A673 (cell line): ENCODE measurements around the gene PROZ. TPM values are rescaled to one million over a fixed set of nuclear protein-coding genes. Genes with fewer than 3 reads are reported as not detected.

Source experiments
- BruUV-seq: library from RNA; stranded (reverse); fragments of 400-500 nt; replicated peaks from 2 replicates; lab custom pipeline; 2021; lab: Mats Ljungman, UMichigan
- CTCF ChIA-PET: fragments of 300-600 bp; sonication (Branson Sonifier 250); formaldehyde crosslinking; loops from one replicate; lab custom pipeline; 2022; ENCODE audit warnings: antibody characterized with exemption; lab: Charles Lee
- POLR2A ChIA-PET: fragments of 300-600 bp; sonication (Branson Sonifier 250); formaldehyde crosslinking; loops from one replicate; lab custom pipeline; 2022; ENCODE audit warnings: antibody characterized with exemption; ENCODE audit not compliant: low non-redundant PET; lab: Charles Lee
- DNase-seq: peaks from one replicate; pipeline ENCODE4 v3.0.0-alpha.2; 2015; ENCODE audit warnings: low spot score
- H3K27ac ChIP-seq: fragments of 200-600 bp; sonication (generic); 2 replicates; pipeline ENCODE4 v1.5.1; 2016; ENCODE audit warnings: mixed run types, low read depth, mild to moderate bottlenecking, mixed read lengths, antibody characterized with exemption, low read length; ENCODE audit not compliant: poor library complexity, severe bottlenecking
- H3K27me3 ChIP-seq: fragments of 200-600 bp; sonication (generic); replicated peaks from 2 replicates; pipeline ENCODE4 v1.6.1; 2017; ENCODE audit warnings: mixed run types, low read depth, mild to moderate bottlenecking, mixed read lengths, antibody characterized with exemption, low read length; ENCODE audit not compliant: insufficient read depth, poor library complexity
- H3K36me3 ChIP-seq: fragments of 200-600 bp; sonication (generic); 2 replicates; pipeline ENCODE4 v1.6.1; 2016; ENCODE audit warnings: mixed run types, mild to moderate bottlenecking, mixed read lengths, antibody characterized with exemption, low read length; ENCODE audit not compliant: insufficient read depth, poor library complexity, severe bottlenecking
- H3K4me1 ChIP-seq: fragments of 200-600 bp; sonication (generic); 2 replicates; pipeline ENCODE4 v1.6.1; 2017; ENCODE audit warnings: mixed run types, mild to moderate bottlenecking, mixed read lengths, antibody characterized with exemption, low read length; ENCODE audit not compliant: insufficient read depth, poor library complexity, severe bottlenecking
- H3K4me3 ChIP-seq: fragments of 200-600 bp; sonication (generic); 2 replicates; pipeline ENCODE4 v1.5.1; 2016; ENCODE audit warnings: low read depth, mixed run types, mild to moderate bottlenecking, mixed read lengths, low read length; ENCODE audit not compliant: poor library complexity, severe bottlenecking
- H3K9me3 ChIP-seq: fragments of 200-600 bp; sonication (generic); 2 replicates; pipeline ENCODE4 v1.6.1; 2016; ENCODE audit warnings: mixed run types, low read depth, mild to moderate bottlenecking, mixed read lengths, antibody characterized with exemption, low read length; ENCODE audit not compliant: poor library complexity, severe bottlenecking
- EZH2 ChIP-seq: fragments of 200-600 bp; sonication (generic); IDR thresholded peaks from 2 replicates; pipeline ENCODE4 v1.6.1; 2017; ENCODE audit warnings: borderline replicate concordance, low read depth, mild to moderate bottlenecking, mixed read lengths, antibody characterized with exemption, low read length; ENCODE audit not compliant: poor library complexity, severe bottlenecking
- intact Hi-C: fragments of 100-400 bp; cut with micrococcal nuclease; formaldehyde crosslinking; loops from one replicate; pipeline ENCODE4 v1.10.0; 2022; ENCODE audit not compliant: unreplicated experiment
- total RNA-seq: library from RNA; stranded (reverse); gene quantifications from 2 replicates; pipeline ENCODE4 v1.2.3, GENCODE V29; 2021
- TF ChIP-seq, protein P1 (sequence below): fragments of 300-800, 200-600 bp; sonication (generic); conservative IDR thresholded peaks from 2 replicates; pipeline ENCODE4 v1.5.1; 2017; ENCODE audit warnings: low read depth, mild to moderate bottlenecking, antibody characterized with exemption, low read length, moderate library complexity, mixed read lengths

The PROZ gene
- total RNA-seq, 1 experiment from 2014 or later: not detected

DNA sequence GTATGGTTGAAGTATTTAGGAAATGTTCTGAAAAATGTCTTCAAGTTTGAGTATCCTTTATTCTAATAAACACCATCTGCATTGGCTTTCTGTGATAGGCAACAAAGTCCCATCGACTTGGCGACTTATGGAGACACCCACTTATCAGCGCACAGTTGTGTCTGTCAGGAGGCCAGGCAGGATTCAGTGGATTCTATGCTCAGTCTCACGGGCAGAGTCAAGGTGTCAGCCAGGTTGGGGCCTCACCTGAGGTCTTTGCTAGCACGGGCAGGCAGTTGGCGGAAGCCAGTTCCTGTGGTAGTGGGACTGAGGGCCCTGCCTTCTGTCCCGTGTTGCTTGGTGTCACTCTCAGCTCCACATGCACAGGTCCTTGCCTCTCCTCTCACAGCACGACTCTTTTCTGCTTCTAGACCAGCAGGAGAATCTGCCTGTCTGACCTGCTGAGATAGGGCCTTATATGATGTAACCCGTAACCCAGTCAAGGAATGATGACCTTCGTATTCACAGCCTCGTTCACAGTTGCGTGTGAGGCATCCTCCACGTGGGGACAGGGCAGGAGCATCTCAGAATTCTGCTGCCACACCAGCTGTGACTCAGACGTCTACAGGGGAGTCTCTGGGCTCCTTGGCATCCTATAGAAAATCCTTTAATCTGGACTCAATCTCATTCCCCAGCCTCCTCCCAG lies 61.0 kb downstream of the PROZ start:
- H3K27me3 ChIP-seq: no peaks in the 10 kb centered on the region
- peaks cover 23% of the 10 kb centered on the region for H3K4me1 ChIP-seq
- ChIA-PET POLR2A (no interaction called here), CTCF (no interaction called here)
- H3K4me3 ChIP-seq: no peak overlapping the region
- peaks cover 18% of the 10 kb centered on the region for H3K36me3 ChIP-seq
- TF ChIP-seq, protein P1, sequence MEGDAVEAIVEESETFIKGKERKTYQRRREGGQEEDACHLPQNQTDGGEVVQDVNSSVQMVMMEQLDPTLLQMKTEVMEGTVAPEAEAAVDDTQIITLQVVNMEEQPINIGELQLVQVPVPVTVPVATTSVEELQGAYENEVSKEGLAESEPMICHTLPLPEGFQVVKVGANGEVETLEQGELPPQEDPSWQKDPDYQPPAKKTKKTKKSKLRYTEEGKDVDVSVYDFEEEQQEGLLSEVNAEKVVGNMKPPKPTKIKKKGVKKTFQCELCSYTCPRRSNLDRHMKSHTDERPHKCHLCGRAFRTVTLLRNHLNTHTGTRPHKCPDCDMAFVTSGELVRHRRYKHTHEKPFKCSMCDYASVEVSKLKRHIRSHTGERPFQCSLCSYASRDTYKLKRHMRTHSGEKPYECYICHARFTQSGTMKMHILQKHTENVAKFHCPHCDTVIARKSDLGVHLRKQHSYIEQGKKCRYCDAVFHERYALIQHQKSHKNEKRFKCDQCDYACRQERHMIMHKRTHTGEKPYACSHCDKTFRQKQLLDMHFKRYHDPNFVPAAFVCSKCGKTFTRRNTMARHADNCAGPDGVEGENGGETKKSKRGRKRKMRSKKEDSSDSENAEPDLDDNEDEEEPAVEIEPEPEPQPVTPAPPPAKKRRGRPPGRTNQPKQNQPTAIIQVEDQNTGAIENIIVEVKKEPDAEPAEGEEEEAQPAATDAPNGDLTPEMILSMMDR: no peak
- no peak for TF ChIP-seq EZH2
- no TSS peak for BruUV-seq
- H3K27ac ChIP-seq: no peak overlapping the region
- H3K9me3 ChIP-seq: no peaks in the 10 kb centered on the region
- intact Hi-C loops: no loop called here
- DNase-seq: no peak

DNA sequence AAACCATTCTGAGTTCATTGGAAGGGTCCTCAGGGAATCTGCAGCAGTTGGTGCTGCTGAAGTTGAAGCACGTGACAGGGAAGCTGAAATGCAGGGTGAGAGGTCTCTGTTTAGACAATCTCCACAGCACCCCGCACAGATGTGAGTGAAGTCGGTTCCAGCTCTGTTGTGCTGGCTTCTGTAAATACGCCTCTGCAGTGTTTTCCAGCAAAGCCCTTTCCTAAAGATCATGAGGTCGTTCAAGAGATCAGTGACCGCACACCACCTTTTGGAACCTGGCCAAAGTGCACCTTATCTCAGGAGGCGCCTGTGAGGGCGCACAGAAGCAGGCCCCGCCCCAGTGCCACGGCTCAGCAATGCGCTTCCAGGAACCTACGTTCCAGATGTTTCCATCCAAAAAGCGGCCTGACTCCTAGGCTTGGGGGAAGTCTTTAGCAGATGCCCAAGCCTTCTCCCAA lies 61.7 kb downstream of the PROZ start:
- POLR2A ChIA-PET: no interaction called here

DNA sequence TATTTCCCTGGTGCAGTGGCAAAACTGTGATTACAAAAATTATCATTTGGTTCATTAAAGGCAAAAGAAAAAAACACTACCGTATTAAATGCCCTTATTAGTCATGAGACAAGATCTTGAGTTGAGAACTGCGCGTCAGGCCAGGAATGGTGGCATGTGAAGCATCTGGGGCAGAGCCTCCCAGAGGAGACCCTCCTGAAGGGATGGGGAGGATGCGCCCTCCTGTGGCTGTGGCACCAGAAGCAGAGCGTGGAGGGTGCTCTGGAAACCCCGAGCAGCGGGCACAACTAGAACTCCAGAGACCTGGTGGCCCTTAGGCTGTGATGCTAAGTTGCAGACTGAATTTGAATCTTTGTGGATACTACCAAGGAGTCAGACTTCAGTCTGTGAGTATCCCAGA lies 62.4 kb downstream of the PROZ start:
- ChIA-PET CTCF (no interaction called here), POLR2A (no interaction called here)
- peaks cover 30% of the 10 kb centered on the region for H3K36me3 ChIP-seq
- no peaks in the 10 kb centered on the region for H3K27me3 ChIP-seq
- no TSS peak for BruUV-seq
- H3K4me1 ChIP-seq: peaks cover 16% of the 10 kb centered on the region
- DNase-seq: no peak
- TF ChIP-seq, protein P1: peak; percentile 47
- no peak for TF ChIP-seq EZH2
- H3K9me3 ChIP-seq: no peaks in the 10 kb centered on the region
- no peak overlapping the region for H3K27ac ChIP-seq
- H3K4me3 ChIP-seq: no peak overlapping the region
- intact Hi-C loops: no loop called here

More for the DNA sequence above, 61.7 kb downstream of the PROZ start:
- Histone ChIP-seq H3K27me3 (no peaks in the 10 kb centered on the region), H3K9me3 (no peaks in the 10 kb centered on the region), H3K27ac (no peak overlapping the region), H3K4me1 (peaks cover 23% of the 10 kb centered on the region), H3K4me3 (no peak overlapping the region), H3K36me3 (peaks cover 23% of the 10 kb centered on the region)
- no peak for DNase-seq
- CTCF ChIA-PET: no interaction called here
- no peak for TF ChIP-seq EZH2
- TF ChIP-seq, protein P1: no peak
- intact Hi-C loops: no loop called here
- BruUV-seq: no TSS peak

Other genes starting within 250 kb of the PROZ start
- 7.0 and 9.5 TPM in 2 replicates for gene MCF2L, start 189.4 kb upstream of the PROZ start, total RNA-seq
- not detected in 2 replicates for gene F7, start 52.9 kb upstream of the PROZ start, total RNA-seq
- gene F10, start 35.8 kb upstream of the PROZ start, total RNA-seq: not detected in 2 replicates
- 67.5 and 70.7 TPM in 2 replicates for gene PCID2, start 50.0 kb downstream of the PROZ start, total RNA-seq
- 78.8 and 87.5 TPM in 2 replicates for gene CUL4A, start 51.0 kb downstream of the PROZ start, total RNA-seq
- 117 and 129 TPM in 2 replicates for gene LAMP1, start 138.6 kb downstream of the PROZ start, total RNA-seq
- 5.3 and 9.6 TPM in 2 replicates for gene GRTP1, start 205.5 kb downstream of the PROZ start, total RNA-seq